Lower leg skin (tissue), 3 donors: ENCODE data around the gene FBXL16.

Experiments used
- POLR2A ChIP-seq, 2 donors: fragments of 450-650 bp; IDR thresholded peaks; one replicate each; pipeline ENCODE4 v1.6.1; 2016 to 2017; ENCODE audit warnings: antibody characterized with exemption in 2 of 2, mild to moderate bottlenecking in 1 of 2, moderate library complexity in 1 of 2
- TF ChIP-seq, protein P1 (sequence below), 3 donors: fragments of 450-650 bp; IDR thresholded peaks; one replicate each; pipeline ENCODE4 v1.5.1; 2016; ENCODE audit warnings: antibody characterized with exemption in 3 of 3, mild to moderate bottlenecking in 3 of 3, moderate library complexity in 2 of 3

GRCh38 chr16:709566-710499 lies 4.2 kb upstream of the FBXL16 start:
- TF ChIP-seq, protein P1, sequence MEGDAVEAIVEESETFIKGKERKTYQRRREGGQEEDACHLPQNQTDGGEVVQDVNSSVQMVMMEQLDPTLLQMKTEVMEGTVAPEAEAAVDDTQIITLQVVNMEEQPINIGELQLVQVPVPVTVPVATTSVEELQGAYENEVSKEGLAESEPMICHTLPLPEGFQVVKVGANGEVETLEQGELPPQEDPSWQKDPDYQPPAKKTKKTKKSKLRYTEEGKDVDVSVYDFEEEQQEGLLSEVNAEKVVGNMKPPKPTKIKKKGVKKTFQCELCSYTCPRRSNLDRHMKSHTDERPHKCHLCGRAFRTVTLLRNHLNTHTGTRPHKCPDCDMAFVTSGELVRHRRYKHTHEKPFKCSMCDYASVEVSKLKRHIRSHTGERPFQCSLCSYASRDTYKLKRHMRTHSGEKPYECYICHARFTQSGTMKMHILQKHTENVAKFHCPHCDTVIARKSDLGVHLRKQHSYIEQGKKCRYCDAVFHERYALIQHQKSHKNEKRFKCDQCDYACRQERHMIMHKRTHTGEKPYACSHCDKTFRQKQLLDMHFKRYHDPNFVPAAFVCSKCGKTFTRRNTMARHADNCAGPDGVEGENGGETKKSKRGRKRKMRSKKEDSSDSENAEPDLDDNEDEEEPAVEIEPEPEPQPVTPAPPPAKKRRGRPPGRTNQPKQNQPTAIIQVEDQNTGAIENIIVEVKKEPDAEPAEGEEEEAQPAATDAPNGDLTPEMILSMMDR (IDR thresholded peaks at IDR 0.05) = no peak
- no peak for TF ChIP-seq POLR2A (IDR thresholded peaks at IDR 0.05)
